HG03565 (cell line): ENCODE results near the gene EGFL8.

ENCODE experiments used
- ATAC-seq: cut with Tn5 transposase; IDR thresholded peaks from one replicate; pipeline ENCODE4 v1.9.1; 2021; ENCODE audit warnings: mild to moderate bottlenecking, moderate library complexity; ENCODE audit not compliant: unreplicated experiment

Gene EGFL8

GRCh38 chr6:32146287-32146686, 18.1 kb upstream of the EGFL8 start:
- ATAC-seq = no peak

GRCh38 chr6:32146687-32147086, 17.7 kb upstream of the EGFL8 start:
- no peak for ATAC-seq

- ATAC-seq = no peak
These were observed 16.8 kb upstream of the EGFL8 start for GRCh38 chr6:32147401-32148132.

GRCh38 chr6:32148289-32149091, 15.9 kb upstream of the EGFL8 start:
- ATAC-seq = no peak

- no peak for ATAC-seq
These were observed 15.2 kb upstream of the EGFL8 start for GRCh38 chr6:32149092-32149755.

- no peak for ATAC-seq
These were observed 14.2 kb upstream of the EGFL8 start for GRCh38 chr6:32149932-32150870.

- ATAC-seq = no peak
These were observed 13.1 kb upstream of the EGFL8 start for GRCh38 chr6:32151181-32151862.

- ATAC-seq = no peak
These were observed 12.3 kb upstream of the EGFL8 start, which contains the start of gene PRRT1 for GRCh38 chr6:32151863-32152768. PRRT1 (minus strand) TSS chr6:32151939; CDS start chr6:32151827, 112 bp downstream.

GRCh38 chr6:32152769-32153563, 11.4 kb upstream of the EGFL8 start:
- no peak for ATAC-seq

GRCh38 chr6:32153564-32154513, 10.6 kb upstream of the EGFL8 start, which contains the start of gene PPT2:
PPT2 (plus strand) TSS chr6:32154141; CDS start chr6:32154595, 454 bp downstream.
- no peak for ATAC-seq

- no peak for ATAC-seq
These were observed 9.8 kb upstream of the EGFL8 start for GRCh38 chr6:32154514-32155161.

- ATAC-seq = no peak
These were observed 7.5 kb upstream of the EGFL8 start for GRCh38 chr6:32156891-32157290.

- no peak for ATAC-seq
These were observed 6.3 kb upstream of the EGFL8 start for GRCh38 chr6:32158052-32158451.

- ATAC-seq = no peak
These were observed 686 bp upstream of the EGFL8 start for GRCh38 chr6:32163559-32164258.

- no peak for ATAC-seq
These were observed 2.1 kb downstream of the EGFL8 start for GRCh38 chr6:32166411-32167061.
